Posterior cingulate gyrus (tissue), 11 donors: ENCODE data around the gene FOXL2NB.

ENCODE experiments used
- DNase-seq, 10 donors: peaks; one replicate each; pipeline versions ENCODE4 v3.0.0 to v3.0.0-alpha.2; 2020 to 2021; ENCODE audit warnings: mixed read lengths in 3 of 10
- intact Hi-C: fragments of 100-400 bp; cut with DNase I; formaldehyde crosslinking; loops from one replicate; pipeline ENCODE4 v1.15.1; 2023

The FOXL2NB gene

GRCh38 chr3:138946663-138947494, at the start of gene FOXL2NB, which contains the start of gene FOXL2:
TSS of gene FOXL2NB (plus strand) at chr3:138947217. CDS start at chr3:138947365, 148 bp downstream.
TSS of gene FOXL2 (minus strand) at chr3:138947137. CDS start at chr3:138946722, 415 bp downstream.
- peak in 1 of 10 donors; percentile 76 for DNase-seq
- intact Hi-C loops, result no loop called here

GRCh38 chr3:138898301-138898700, 48.7 kb upstream of the FOXL2NB start:
- DNase-seq, result no peak
- intact Hi-C loops, result no loop called here

- no peak for DNase-seq
Measured at GRCh38 chr3:138898708-138899107, 48.3 kb upstream of the FOXL2NB start.

GRCh38 chr3:138899351-138899991, 47.5 kb upstream of the FOXL2NB start:
- intact Hi-C loops, result no loop called here
- no peak for DNase-seq

More at GRCh38 chr3:138898708-138899107, 48.3 kb upstream of the FOXL2NB start:
- intact Hi-C loops, result no loop called here

- DNase-seq, result no peak
- intact Hi-C loops, result no loop called here
Measured at GRCh38 chr3:138901567-138901966, 45.5 kb upstream of the FOXL2NB start.

- DNase-seq, result no peak
Measured at GRCh38 chr3:138902171-138902570, 44.8 kb upstream of the FOXL2NB start.

GRCh38 chr3:138907539-138907938, 39.5 kb upstream of the FOXL2NB start:
- intact Hi-C loops, result no loop called here

More at GRCh38 chr3:138902171-138902570, 44.8 kb upstream of the FOXL2NB start:
- intact Hi-C loops, result no loop called here

GRCh38 chr3:138908846-138909245, 38.2 kb upstream of the FOXL2NB start:
- no peak for DNase-seq
- intact Hi-C loops, result no loop called here

More at GRCh38 chr3:138907539-138907938, 39.5 kb upstream of the FOXL2NB start:
- no peak for DNase-seq

- no peak for DNase-seq
- intact Hi-C loops, result loop anchor here (5.0 to 10.0 kb wide), 2 partner anchors 298 to 435 kb away; no protein-coding TSS in a partner anchor
Measured at GRCh38 chr3:138909904-138910303, 37.1 kb upstream of the FOXL2NB start.

- intact Hi-C loops, result loop anchor here (5.0 to 10.0 kb wide), 2 partner anchors 299 to 437 kb away; no protein-coding TSS in a partner anchor
Measured at GRCh38 chr3:138911621-138912020, 35.4 kb upstream of the FOXL2NB start.

GRCh38 chr3:138912237-138912636, 34.8 kb upstream of the FOXL2NB start:
- intact Hi-C loops, result loop anchor here (5.0 to 10.0 kb wide), 2 partner anchors 300 to 437 kb away; no protein-coding TSS in a partner anchor
- DNase-seq, result peak in 1 of 10 donors; percentile 8

More at GRCh38 chr3:138911621-138912020, 35.4 kb upstream of the FOXL2NB start:
- no peak for DNase-seq

GRCh38 chr3:138913766-138914165, 33.3 kb upstream of the FOXL2NB start:
- intact Hi-C loops, result loop anchor here (2.0 to 10.0 kb wide), 3 partner anchors 81 to 439 kb away; no protein-coding TSS in a partner anchor

GRCh38 chr3:138914870-138915502, 32.0 kb upstream of the FOXL2NB start:
- no peak for DNase-seq
- intact Hi-C loops, result loop anchor here (1.0 to 10.0 kb wide), 5 partner anchors 82 to 440 kb away; no protein-coding TSS in a partner anchor

More at GRCh38 chr3:138913766-138914165, 33.3 kb upstream of the FOXL2NB start:
- no peak for DNase-seq

- intact Hi-C loops, result loop anchor here (1.0 to 10.0 kb wide), 5 partner anchors 83 to 441 kb away; partner anchors contain the start of gene CEP70
- DNase-seq, result peak; percentile 70 to 97 (median 84)
Measured at GRCh38 chr3:138915503-138916498, 31.2 kb upstream of the FOXL2NB start.

GRCh38 chr3:138916824-138917223, 30.2 kb upstream of the FOXL2NB start:
- DNase-seq, result no peak
- intact Hi-C loops, result loop anchor here (1.0 to 10.0 kb wide), 3 partner anchors 140 to 442 kb away; partner anchors contain the start of gene CEP70

- peak in 1 of 10 donors; percentile 5 for DNase-seq
- intact Hi-C loops, result loop anchor here (5.0 to 10.0 kb wide), 2 partner anchors 142 to 445 kb away; no protein-coding TSS in a partner anchor
Measured at GRCh38 chr3:138919325-138919724, 27.7 kb upstream of the FOXL2NB start.

- intact Hi-C loops, result loop anchor here (5.0 kb wide), 1 partner anchor 504 kb away; no protein-coding TSS in a partner anchor
- DNase-seq, result peak in 1 of 10 donors; percentile 33
Measured at GRCh38 chr3:138921316-138922292, 25.4 kb upstream of the FOXL2NB start.
